Natural killer cell (primary cell): ENCODE measurements around the gene YPEL5. TPM values are rescaled to one million over a fixed set of nuclear protein-coding genes. Genes with fewer than 3 reads are reported as not detected.

Source experiments
- ATAC-seq, 3 donors: fragments of 150-1000 bp in 2 of 3; fragments of 200-7000 bp in 1 of 3; cut with Tn5 transposase; 1 replicate in 1 of 3; 2 replicates in 2 of 3; pipeline ENCODE4 v1.10.0; 2021; ENCODE audit warnings: mild to moderate bottlenecking in 2 of 3, moderate library complexity in 2 of 3
- DNase-seq, 2 donors: peaks; one replicate each; pipeline versions ENCODE4 v3.0.0 to v3.0.0-alpha.2; 2013 to 2021; ENCODE audit warnings: mixed read lengths in 1 of 2
- H3K27ac ChIP-seq: one replicate; pipeline ENCODE4 v1.5.1; 2013; ENCODE audit warnings: mild to moderate bottlenecking, low read length
- H3K27me3 ChIP-seq: one replicate; pipeline ENCODE4 v1.6.1; 2013; ENCODE audit warnings: low read length; ENCODE audit not compliant: control insufficient read depth, insufficient read depth
- H3K36me3 ChIP-seq: one replicate; pipeline ENCODE4 v1.6.1; 2013; ENCODE audit warnings: low read length; ENCODE audit not compliant: control insufficient read depth, insufficient read depth
- H3K4me1 ChIP-seq: one replicate; pipeline ENCODE4 v1.6.1; 2013; ENCODE audit warnings: low read length; ENCODE audit not compliant: control insufficient read depth, insufficient read depth
- H3K4me3 ChIP-seq: one replicate; pipeline ENCODE4 v1.5.1; 2013; ENCODE audit warnings: low read length
- H3K9me3 ChIP-seq: one replicate; pipeline ENCODE4 v1.6.1; 2013; ENCODE audit warnings: low read length; ENCODE audit not compliant: control insufficient read depth, insufficient read depth
- H3K27ac Mint-ChIP-seq, 2 donors: one replicate each; pipeline ENCODE4 v1.8.0; 2022; ENCODE audit warnings: mild to moderate bottlenecking in 2 of 2, mixed read lengths in 2 of 2, moderate library complexity in 1 of 2
- H3K27me3 Mint-ChIP-seq, 2 donors: one replicate each; pipeline ENCODE4 v1.8.0; 2022; ENCODE audit warnings: low read depth in 2 of 2, mixed read lengths in 2 of 2
- H3K36me3 Mint-ChIP-seq: one replicate; pipeline ENCODE4 v1.8.0; 2022; ENCODE audit warnings: mixed read lengths
- H3K4me1 Mint-ChIP-seq, 2 donors: one replicate each; pipeline ENCODE4 v1.8.0; 2022; ENCODE audit warnings: mixed read lengths in 2 of 2
- H3K4me3 Mint-ChIP-seq: one replicate; pipeline ENCODE4 v1.8.0; 2022; ENCODE audit warnings: mild to moderate bottlenecking, moderate library complexity, mixed read lengths
- H3K9me3 Mint-ChIP-seq, 2 donors: one replicate each; pipeline ENCODE4 v1.8.0; 2022; ENCODE audit warnings: mixed read lengths in 2 of 2
- WGBS: methylation state at CpG from one replicate; pipeline ENCODE4 v1.1.7; 2013; ENCODE audit warnings: missing lambda C conversion rate; ENCODE audit not compliant: insufficient coverage; 5-methylcytosine and 5-hydroxymethylcytosine counted together
- intact Hi-C: fragments of 100-400 bp; cut with micrococcal nuclease; formaldehyde crosslinking; loops from one replicate; pipeline ENCODE4 v1.14.2; 2022
- total RNA-seq, 4 donors: library from RNA; stranded (reverse); fragments of 120-200 nt in 1 of 4; gene quantifications; one replicate each; pipeline versions ENCODE4 v1.2.3 to v1.2.4, GENCODE V29; 2013 to 2022
- TF ChIP-seq, protein P1 (sequence below): fragments of 200-600 bp; IDR thresholded peaks from one replicate; pipeline ENCODE4 v1.8.0; 2022; ENCODE audit warnings: antibody characterized with exemption

YPEL5 gene
- total RNA-seq, 3 donors from 2014 or later (not counting 1 experiment from before 2014, with no cell fraction given): 569 to 1,094 (median 800) TPM

DNA sequence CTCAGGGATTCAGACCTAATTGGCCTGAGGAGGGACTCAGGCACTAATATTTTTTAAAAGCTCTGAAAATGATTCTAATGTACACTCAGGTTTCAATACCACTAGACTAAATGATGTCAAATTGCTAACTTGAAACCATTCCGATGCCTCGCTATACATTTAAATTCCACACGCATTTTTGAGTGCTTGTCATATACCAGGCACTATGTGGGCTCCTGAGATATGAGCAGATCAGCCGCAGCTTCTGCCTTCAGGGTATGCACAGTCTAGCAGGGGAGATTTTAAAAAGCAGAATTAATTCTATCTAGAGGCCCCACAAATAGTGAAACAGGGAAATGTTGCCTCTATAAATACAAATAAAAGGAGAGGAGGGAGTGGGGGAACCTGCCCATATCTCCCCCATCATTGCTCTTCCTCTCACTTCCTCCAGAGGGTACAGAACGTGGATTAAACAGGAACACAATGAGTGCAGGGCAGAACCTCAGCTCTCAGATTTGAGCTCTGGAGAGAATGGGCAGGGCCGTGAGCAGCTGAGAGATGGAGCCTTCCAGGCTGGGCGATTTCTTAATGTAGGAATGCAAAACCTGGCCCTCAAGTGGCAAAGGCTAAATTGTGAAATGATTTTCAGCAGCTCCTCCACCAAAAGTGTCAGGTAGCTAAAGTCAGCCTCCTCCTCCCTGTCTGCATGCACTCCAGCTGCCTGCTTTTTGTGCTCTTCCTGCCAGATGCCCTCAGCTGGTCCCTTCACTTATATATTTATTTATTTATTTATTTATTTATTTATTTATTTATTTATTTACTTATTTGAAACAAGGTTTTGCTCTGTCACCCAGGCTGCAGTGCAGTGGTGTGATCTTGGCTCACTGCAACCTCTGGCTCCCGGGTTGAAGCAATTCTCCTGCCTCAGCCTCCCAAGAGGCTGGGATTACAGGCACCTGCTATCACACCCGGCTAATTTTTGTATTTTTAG lies 59.9 kb downstream of the YPEL5 start:
- Mint-ChIP-seq H3K36me3 (no peaks in the 10 kb centered on the region), H3K27ac (no peak overlapping the region), H3K27me3 (peaks cover 0 to 2% of the 10 kb centered on the region in 2 donors), H3K4me1 (peaks cover 14 to 15% of the 10 kb centered on the region in 2 donors), H3K4me3 (no peak overlapping the region), H3K9me3 (no peaks in the 10 kb centered on the region)
- ATAC-seq: no peak
- WGBS: 75% methylated on average over 9 of the region's 9 CpGs
- TF ChIP-seq, protein P1, sequence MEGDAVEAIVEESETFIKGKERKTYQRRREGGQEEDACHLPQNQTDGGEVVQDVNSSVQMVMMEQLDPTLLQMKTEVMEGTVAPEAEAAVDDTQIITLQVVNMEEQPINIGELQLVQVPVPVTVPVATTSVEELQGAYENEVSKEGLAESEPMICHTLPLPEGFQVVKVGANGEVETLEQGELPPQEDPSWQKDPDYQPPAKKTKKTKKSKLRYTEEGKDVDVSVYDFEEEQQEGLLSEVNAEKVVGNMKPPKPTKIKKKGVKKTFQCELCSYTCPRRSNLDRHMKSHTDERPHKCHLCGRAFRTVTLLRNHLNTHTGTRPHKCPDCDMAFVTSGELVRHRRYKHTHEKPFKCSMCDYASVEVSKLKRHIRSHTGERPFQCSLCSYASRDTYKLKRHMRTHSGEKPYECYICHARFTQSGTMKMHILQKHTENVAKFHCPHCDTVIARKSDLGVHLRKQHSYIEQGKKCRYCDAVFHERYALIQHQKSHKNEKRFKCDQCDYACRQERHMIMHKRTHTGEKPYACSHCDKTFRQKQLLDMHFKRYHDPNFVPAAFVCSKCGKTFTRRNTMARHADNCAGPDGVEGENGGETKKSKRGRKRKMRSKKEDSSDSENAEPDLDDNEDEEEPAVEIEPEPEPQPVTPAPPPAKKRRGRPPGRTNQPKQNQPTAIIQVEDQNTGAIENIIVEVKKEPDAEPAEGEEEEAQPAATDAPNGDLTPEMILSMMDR: no peak
- Histone ChIP-seq H3K36me3 (no peaks in the 10 kb centered on the region), H3K9me3 (no peaks in the 10 kb centered on the region), H3K4me1 (peaks cover 12% of the 10 kb centered on the region), H3K27ac (no peak overlapping the region), H3K4me3 (no peak overlapping the region), H3K27me3 (no peaks in the 10 kb centered on the region)
- intact Hi-C loops: loop anchor here (5.0 kb wide), 1 partner anchor 266 kb away; no protein-coding TSS in a partner anchor
- no peak for DNase-seq

DNA sequence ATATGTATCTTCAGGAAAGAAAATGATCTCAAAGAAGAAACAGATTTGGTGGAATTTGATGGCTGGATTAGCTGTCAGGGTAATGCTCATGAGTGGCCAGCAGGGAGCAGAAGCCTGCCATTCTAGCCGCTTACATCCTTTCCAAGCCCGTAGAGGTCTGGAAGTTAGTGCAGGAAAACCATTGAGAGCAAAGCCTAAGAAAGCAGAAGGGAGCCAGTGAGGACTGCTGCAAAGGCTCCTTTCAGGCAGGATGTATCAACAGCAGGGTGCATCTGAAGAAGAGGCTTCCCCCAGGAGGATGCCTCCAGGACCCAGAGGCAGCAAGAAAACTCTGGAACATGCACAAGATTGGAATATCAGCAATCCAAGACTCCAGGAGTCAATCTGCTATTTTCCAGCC lies 61.6 kb downstream of the YPEL5 start:
- Mint-ChIP-seq H3K4me1 (peaks cover 14 to 15% of the 10 kb centered on the region in 2 donors), H3K36me3 (no peaks in the 10 kb centered on the region), H3K27me3 (no peaks in the 10 kb centered on the region), H3K9me3 (no peaks in the 10 kb centered on the region), H3K27ac (peak overlapping the region in 1 of 2 donors; percentile 2), H3K4me3 (no peak overlapping the region)
- peak in 1 of 2 donors; percentile 73 for DNase-seq
- Histone ChIP-seq H3K36me3 (no peaks in the 10 kb centered on the region), H3K27me3 (no peaks in the 10 kb centered on the region), H3K27ac (no peak overlapping the region), H3K4me3 (no peak overlapping the region), H3K9me3 (no peaks in the 10 kb centered on the region), H3K4me1 (peaks cover 12% of the 10 kb centered on the region)
- WGBS: 0% methylated on average over 2 of the region's 2 CpGs
- TF ChIP-seq, protein P1: peak; percentile 89
- ATAC-seq: peak in 2 of 3 donors; percentile 78 to 84
- intact Hi-C loops: loop anchor here (1.0 to 5.0 kb wide), 3 partner anchors 264 to 503 kb away; no protein-coding TSS in a partner anchor

DNA sequence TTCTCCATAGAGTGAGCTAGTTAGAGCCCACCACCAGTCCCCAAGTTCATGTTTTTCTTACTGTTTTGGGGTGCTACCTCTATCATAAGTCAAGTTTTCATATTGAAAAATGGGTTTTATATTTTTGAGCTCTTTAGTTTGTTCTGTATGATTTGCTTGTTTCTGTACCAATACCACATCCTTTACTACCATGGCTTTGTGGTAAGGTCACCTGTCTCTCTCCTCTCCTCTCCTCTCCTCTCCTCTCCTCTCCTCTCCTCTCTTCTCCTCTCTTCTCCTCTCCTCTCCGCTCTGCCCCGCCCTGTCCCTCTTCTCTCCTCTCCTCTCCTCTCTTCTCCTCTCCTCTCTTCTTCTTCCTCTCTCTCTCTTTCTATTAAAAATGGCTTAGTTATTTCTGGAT lies 62.4 kb downstream of the YPEL5 start:
- Histone ChIP-seq H3K9me3 (no peaks in the 10 kb centered on the region), H3K27me3 (no peaks in the 10 kb centered on the region), H3K4me1 (peaks cover 12% of the 10 kb centered on the region), H3K4me3 (no peak overlapping the region), H3K36me3 (no peaks in the 10 kb centered on the region), H3K27ac (no peak overlapping the region)
- Mint-ChIP-seq H3K36me3 (no peaks in the 10 kb centered on the region), H3K4me1 (peaks cover 14 to 15% of the 10 kb centered on the region in 2 donors), H3K27me3 (no peaks in the 10 kb centered on the region), H3K4me3 (no peak overlapping the region), H3K9me3 (no peaks in the 10 kb centered on the region), H3K27ac (peak overlapping the region in 1 of 2 donors; percentile 2)
- peak in 1 of 2 donors; percentile 53 for DNase-seq
- TF ChIP-seq, protein P1: no peak
- ATAC-seq: peak in 1 of 3 donors; percentile 29
- no CpG with 5 or more reads among the region's 2 CpGs for WGBS
- intact Hi-C loops: loop anchor here (5.0 kb wide), 1 partner anchor 263 kb away; no protein-coding TSS in a partner anchor

Other genes with a start within 250 kb of the YPEL5 start
- gene ALK, start 225.4 kb upstream of the YPEL5 start, total RNA-seq: not detected
- gene LBH, start 84.5 kb downstream of the YPEL5 start, total RNA-seq: 100 to 1,000 TPM; 157 to 197 (median 158) TPM